GM19035 (cell line): ENCODE results near the gene SYT6.

Experiments
- ATAC-seq: cut with Tn5 transposase; IDR thresholded peaks from one replicate; pipeline ENCODE4 v1.9.1; 2021; ENCODE audit not compliant: unreplicated experiment

Gene SYT6

DNA sequence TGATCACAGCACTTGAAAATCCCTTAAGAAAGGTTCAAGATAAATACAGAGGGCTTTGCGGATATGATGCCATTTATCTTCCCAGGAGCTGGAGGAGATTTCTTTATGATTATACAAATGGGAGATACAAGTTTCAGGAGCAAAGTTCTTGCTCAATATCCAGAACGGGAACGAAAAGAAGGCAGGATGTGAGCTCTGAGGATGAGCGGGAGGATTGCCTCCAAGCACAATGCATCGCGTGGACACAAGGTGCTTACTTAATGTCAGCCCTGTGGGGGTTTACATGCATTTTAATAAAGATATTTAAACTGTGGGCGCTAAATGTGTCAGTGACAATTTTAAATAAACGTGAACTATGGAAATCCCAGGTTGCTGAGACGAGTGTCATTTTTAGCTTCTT is 59.0 kb downstream of the SYT6 start:
- no peak for ATAC-seq

DNA sequence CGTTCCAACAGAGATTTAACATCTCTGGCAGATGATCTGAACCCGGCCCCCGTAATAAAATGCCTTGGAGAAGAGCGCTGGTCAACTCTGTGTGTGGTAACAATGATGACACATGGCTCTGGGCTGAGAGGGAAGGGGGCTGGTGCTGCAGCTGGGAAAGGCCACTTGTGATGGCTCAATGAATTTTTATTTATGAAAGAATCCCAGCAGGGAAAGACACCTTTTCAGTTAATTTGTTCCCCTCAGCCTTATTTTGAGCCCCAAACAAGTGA is 59.4 kb downstream of the SYT6 start:
- no peak for ATAC-seq

DNA sequence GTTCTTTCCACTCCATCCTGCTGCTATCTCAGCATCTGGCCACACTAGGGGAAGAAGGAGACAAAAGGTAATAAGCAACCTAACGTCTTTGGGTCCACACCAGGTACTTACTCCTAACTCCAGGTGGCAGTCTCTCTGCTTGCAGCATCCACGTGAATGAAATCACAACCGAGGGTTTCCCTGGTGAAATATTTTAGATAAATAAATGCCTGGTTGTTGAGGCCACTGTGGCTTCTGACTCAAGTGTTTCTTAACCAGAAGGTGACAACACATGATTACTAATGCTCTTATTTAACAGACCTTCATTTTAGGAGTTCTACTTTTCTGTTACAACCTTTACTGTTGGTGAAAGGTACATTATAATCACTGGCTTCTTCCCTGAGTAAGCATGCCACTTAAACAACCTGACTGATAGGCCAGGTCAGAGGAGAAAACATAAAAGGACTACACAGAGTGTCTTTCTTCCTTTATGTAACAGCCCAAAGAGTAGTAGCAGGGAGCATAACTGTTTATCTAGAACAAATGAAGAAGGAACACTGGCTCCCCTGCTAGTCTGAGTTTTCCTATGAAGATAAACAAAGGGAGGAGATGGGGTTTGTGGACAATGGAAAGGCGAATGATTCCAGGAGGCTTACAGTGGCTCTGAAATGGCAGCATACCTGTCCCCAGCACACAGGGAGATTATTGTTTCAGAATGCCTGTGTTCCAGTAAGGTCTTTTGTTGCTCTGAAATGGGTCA is 59.9 kb downstream of the SYT6 start:
- ATAC-seq: no peak

DNA sequence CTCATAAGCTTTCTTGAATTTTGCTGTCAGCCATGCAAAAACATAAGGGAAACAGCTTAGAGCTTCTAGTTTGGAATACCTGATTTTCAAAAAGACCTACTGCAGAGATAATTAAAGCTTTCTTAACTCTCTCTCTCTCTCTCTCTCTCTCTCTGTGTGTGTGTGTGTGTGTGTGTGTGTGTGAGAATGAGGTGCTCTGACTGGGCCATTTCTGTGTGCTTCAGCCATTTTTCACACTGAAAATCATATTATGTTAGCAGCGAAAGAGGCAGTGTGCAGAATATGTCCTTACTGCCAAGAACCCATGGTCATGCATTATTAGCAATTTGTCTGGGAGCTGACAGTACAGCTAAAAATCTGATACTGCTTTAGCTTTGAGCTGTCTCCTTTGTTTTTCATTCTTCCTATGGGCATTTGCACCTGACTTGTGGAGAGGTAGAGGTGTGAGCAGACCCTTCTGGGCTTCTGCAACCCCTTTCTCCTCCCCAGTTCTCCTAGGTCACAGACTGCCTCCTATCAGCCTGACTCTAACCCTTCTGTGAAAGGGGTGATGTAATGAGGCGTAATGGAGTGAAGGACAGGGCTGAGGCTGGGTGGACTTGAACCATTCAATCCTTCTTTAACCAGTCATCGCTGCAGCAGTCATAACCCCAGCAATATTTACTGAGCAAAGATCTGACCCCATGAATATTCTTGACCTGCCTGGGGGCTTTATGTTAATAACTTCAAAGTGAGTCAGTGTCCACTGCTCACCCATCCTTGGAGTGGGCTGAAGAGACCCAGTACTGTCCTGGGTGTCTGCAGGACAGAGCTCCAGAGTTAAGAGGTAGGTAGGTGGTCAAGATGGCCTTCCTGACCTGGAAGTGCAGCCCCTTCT is 61.2 kb downstream of the SYT6 start:
- no peak for ATAC-seq

DNA sequence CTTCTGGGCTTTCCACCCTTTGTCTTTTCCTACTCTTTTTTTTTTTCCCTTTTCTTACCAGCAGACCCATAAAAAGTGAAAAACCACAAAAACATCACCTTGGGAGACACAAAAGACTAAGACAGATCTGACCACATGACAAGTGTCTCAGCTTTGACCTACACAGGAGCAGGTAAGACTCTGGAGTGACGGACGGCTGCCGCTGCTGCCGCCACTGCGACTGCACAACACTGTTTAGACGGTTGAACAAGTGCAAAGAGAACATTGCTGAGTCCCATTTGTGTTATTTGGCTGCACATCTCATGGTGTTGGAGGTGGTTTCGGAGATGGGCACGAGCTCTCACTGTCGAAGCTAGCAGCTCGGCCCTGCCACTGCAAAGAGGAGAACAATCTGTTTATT is 62.0 kb downstream of the SYT6 start:
- ATAC-seq: no peak

DNA sequence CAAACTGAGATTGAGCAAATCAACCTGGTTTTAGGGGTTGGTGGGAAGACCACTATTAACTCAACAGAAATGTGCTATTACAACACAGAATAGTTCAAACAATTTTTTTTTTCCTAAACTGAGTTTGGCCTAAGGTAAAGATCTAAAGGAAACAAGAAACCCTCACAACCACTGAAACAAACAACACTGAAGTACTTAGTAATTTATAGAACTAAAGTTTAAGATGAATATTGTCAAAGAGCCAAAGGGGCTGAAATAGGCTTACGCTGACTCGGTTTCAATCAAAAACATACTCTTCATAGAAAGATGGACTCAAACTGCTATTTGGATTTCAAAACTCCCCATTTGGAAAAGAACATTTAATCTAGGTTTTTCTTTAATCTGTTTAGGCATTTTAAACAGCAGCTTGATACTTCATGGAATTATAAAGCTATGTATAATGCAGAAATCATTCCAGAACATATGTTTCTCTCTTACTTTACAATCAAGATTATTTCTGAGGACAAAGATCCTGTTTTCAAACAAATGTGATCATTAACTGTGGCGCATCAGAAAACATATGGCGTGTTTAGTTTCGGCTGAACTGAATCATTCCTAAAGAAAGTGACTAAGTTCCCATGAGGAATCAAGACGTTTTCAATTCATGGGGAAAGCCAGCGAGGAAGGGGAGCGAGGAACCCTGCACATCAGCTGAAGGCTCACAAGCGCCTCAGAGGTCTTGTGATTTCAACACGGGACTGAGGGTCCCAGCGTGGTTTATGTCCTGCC is 62.7 kb downstream of the SYT6 start:
- no peak for ATAC-seq

DNA sequence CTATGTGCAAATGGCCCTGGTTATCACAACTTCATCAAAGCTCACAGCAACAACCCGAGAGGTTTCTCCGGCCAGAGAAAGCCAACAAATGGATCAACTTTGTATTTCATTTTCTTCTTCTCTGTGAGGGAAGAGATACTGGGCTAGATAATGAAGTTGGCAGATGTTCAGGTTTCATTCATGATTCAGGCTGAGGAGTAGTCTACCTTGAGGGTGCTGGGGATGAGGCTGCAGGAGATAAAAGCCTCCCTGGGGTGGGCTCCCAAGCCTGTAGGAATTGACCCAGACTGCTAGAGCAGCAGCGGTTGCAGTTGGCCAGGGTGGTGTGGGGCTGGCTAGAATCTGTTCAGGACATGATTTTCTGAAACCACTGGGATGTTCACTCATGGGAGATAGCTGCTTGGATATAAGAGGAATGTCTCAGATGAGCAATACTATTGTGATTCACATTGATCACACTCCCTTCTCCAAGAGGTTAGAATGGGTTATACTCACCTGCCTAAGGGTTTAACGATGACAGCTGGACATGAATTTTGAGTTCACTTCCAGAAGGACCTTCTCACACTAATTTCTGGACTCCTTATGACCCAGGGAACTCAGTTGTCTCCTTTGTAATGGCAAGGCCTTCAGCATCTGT is 64.0 kb downstream of the SYT6 start:
- ATAC-seq: no peak

DNA sequence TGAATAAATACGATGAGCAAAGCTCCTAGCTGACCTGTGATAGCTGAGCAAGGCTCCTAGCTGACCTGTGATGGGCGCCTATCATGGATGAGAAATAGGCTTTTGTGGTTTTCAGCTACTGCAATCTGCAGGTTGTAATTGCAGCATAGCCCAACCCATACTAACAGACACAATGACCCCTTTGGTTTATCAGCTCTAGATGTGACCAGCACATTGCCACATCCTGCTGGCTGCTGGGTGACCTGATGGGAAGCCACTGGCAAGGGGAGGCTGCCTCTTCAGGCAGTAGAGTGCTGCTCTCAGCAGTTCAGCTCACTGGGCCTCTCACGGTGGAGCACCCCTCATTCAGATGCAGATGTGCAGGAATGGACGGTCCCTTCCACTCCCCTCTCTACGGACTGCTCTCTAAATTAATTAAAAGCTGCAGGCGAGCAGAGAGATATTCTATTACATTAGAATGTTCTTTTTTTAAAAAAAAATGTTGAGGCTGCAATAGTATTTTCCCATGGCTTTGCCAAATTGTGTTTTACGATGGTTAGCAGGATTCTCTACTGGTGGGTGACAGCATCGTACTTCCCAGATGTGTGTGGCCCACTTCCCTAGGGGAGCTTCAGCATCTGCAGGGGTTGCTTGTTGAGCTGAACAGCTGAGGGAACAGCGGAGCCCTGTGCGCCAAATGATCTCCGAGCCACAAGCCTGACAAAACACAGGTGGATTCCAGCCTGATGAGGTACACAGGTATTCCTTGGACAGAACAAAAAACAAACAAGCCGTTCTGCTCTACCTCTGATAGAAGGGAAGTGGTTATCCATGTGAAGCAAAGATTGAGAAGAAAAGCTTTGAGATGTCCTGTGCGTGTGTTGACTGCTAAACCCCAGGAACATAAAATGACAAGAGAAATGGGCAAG is 65.0 kb downstream of the SYT6 start:
- no peak for ATAC-seq

DNA sequence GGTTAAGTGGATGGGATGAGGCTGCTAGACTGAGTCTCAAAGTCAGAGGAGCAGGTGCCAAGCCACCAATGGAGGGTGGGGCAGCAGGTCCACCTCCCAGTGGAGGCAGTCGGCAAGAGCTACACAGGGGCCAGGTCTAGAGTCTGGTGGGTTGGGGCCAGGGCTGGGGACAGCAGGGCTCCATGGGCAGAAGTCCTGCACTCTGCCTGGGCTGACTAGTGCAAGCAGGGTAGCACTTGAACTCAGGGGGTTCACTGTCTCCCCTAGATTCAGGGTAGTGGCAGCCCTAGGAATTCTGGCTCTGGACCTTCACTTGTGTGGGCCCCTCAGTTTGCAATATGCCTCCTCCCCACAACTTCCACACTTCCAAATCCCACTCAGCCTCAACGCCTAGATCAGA is 66.2 kb downstream of the SYT6 start:
- no peak for ATAC-seq

DNA sequence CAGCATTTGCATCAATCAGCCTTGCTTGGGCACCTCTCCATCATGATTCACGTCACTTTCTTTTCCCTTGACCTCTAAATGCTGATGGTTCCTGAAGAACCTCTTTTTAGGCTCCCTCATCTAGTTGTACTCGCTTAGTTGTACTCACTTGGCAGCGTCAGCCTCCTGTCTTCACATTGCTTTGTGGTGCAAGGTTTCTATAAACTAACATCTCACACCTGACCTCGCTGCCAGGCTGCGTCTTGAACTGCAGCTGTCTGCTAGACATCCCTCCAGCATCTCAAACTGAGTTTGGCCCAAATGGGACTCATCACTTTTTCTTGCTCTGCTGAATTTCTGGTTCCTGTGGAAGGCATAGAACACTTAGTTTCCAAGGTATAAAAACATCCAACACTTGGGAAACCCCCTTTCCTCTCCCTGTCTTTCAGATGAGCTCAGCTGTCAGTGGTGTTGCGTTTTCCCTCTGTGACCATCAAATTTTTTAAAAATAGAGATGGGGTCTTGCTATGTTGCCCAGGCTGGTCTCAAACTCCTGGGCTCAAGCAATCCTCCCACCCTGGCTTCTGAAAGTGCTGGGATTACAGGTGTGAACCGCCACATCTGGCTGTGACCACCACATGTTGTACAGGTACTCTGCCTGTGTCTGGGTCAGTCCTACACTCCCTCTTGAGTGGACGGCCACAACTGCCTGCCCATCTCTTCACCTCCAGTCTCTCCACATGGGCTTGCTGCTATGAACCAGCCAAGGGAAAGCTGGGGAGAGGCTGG is 66.9 kb downstream of the SYT6 start:
- ATAC-seq: no peak

DNA sequence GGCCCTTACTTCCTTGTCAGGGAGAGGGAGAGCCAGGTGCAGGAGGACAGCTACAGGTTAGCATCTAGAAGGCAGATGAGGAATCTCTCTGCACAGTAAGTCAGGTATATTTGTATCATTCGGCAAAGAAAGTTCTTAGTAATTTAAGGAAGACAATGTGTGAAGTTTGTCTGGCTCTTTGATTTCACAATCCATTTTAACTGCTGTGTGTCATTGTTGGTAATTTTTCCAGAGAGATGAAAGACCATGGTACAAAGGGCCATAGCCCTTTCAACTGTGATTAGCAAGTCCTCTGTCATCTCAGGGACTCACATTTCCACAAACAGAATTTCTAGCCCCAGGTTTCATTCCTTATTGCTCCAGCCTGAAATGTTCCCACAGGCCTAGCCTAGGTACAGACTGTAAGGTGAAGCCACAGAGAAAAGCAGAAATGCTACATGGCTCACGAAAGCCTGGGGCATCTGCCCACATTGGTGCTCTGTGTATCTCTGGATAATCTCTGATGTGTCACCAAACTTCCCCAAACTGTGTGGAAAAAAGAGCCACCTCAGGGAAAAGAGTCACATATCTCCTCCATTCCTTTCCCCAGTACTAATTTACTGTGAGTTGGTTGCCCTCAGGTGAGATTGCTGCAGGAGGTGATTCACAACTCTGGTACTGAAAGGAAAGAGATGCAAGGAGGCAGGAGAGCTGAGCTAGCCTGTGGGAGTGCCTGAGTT is 70.6 kb downstream of the SYT6 start:
- ATAC-seq: no peak

DNA sequence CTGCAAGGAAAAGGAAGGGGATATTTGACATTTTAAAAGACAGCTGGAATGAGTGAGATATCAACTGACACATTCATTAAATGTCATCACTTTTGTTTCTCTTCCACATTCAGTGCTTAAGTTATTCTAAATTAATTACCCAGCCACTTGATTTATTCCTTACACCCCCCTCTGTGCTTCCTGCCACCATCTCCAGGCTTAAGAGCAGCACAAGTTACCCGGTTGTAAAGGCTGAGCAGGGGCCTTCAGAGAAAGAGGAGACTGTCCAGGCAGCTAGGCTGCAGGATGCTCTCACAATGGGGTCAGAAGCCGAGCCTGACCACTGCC is 71.4 kb downstream of the SYT6 start:
- no peak for ATAC-seq

DNA sequence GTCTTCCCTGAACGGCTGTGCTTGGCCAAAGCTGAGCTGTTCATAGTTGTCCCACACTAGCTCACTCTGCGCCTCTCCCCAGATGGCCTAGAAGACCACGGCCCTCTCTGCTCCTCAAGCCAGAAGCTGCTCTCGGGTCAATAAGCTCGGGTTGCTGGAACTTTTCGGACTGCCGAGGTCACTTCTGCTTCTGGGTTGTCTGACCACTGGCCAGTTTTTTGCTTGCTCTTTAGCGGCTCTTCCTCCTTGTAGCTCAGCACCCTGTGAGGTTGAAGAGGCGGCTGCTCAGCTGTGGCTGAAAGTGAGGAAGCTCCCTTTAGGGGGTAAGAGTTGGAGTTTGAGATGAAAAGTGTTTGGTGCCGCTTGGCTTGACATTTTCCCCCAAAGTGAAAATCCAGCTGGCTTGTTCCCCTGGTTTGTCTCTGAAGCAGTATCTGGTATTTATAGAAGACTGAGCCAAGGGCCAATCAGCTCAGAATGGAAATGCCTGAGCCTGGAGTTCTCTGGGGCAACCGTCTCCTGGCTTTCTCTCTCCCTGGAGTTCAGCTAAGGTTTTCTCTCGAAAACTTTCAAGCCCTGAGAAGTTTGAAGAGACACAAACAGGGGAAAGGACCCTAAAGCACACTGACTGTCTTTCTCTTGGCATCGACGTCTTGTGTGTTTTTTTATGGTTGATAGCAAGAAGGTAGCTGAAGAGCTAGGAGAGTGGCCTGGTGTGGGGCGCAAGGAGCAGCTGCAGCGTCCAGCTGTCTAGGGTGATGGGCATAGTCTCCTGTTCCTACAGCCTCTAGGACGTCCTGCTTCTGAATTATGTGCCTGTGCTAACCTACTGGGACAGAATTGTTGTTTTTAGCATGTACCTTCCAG is 72.0 kb downstream of the SYT6 start:
- no peak for ATAC-seq

DNA sequence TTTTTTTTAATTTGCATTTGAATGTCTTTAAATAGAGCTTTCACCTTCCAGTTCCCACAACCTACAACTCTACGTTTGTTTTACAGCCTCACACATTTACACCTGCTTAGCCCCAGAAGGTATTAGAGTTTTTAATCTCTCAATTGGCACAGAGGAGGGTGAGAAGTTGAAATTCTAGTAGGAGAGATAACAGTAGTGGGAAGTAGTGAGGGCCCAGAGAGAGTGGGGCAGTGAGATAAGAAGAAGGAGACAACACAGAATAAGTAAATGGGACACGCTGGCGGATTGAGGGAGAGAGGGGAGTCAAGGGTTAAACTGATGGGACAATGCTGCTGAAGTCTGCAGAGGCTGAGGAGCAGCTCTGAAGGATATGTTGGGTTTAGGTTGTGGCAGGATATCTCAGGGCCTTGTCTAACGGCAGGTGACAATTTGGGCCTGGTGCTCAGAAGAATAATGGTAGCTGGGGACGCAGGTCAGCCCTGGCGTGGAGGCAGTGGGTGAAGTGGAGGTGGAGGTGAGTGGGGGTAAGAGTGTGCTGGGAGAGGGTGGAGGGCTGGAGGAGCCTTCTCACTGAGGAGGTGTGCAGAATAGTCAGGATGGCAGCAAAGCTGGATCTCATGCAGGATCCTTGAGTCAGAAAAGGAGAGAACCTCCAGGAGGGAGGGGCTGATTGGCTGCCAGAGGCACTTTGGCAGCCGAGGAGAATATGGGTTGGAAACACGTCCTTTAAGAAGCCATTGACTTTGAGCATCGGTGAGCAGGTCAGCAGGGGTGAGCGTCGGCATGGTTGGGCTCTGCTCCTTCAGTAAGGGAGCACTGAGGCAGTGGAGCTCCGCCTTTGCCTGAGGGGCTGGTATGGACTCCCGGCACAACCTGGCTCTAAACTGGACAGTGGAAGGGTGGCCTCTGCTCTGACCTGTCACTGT is 72.9 kb downstream of the SYT6 start:
- ATAC-seq: no peak

DNA sequence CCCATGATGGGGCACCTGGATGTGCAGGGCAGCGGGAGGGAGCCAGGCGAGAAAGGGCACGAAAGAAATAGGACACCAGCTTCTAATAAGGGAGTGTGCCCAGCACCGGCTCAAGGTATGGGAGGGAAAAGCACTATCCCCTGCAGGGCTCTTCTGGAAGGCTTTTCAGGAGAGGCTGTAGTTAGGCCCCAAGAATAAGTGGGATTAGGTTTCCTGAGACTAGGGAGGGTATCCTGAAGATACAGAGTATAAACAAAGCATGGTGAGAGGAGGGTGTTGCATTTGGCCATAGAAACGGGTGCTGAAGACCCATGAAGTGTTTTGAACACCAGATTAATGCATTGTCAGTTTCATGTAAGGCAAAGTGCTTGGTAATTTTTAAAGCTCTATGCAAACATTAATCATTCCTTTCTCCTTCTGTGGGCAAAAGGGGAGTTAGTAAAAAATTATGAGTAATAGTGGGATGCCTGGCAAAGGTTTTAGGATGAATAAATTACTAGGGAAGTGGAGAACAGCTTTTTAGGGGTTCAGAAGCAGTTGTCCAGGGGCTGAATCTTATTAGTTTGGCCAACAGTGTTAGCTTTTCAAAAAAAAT is 74.0 kb downstream of the SYT6 start:
- ATAC-seq: no peak

DNA sequence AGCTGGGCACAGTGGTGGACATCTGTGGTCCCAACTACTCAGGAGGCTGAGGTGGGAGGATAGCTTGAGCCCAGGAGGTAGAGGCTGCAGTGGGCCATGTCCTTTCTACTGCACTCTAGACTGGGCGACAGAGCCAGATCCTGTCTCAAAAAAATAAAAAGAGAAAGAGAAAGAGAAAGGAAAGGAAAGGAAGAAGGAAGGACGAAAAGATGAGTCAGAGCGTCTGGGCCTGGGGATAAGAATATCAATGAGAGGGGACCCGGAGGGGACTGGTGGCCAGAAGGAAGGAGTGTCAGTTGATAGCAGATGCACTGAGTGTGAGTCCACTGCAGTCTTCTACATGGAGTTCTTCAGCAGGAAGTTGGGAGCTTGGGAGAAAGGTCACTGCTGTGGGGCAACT is 75.6 kb downstream of the SYT6 start:
- no peak for ATAC-seq

DNA sequence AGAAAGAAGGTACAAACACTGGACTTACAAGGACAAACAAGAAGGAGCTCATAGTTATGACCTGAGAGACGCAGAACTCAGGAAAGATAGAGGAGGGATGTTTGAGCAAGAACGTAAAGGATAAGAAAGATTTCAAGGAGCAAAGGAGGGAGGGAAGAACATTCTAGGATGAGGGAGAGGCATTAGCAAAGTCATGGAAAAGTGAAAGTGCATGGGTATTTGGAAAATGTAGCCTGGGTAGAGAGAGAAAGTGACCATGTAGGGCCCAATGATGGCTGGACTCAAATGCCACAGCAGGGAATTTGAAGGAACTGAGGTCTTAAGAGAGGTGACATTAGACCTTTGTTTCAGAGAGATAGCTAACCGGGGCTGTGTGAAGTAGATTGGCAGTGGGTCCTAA is 76.5 kb downstream of the SYT6 start:
- no peak for ATAC-seq
